ENCODE data around the gene LARGE1. TPM values are rescaled to one million over a fixed set of nuclear protein-coding genes. Genes with fewer than 3 reads are reported as not detected.

The LARGE1 gene
- total RNA-seq, 1 experiment from 2014 or later = 1.5 TPM

DNA sequence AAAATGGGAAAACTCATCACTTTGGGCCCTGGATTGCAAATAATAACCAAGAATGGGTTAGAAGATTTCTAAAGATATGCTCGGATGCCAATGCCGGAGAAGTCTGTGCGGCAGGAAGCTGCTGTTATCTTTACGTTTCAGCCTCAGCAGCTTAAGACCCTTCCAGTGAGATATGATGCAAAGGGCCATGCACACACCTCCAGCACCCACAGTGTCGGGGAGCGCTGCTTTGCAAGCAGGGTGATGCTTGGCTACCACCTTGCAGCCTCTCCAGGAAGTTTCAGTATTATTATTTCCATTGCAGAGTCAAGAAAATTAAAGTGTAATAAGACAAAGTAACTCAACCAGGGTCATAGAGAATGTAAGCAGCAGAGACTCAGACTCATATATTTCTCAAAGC, 37.3 kb downstream of the LARGE1 start:
- POLR2A ChIA-PET = no interaction called here
- H4K20me1 ChIP-seq (ENCODE audit: insufficient read depth) = no peaks in the 10 kb centered on the region
- no peak for TF ChIP-seq JUND (IDR thresholded peaks at IDR 0.05)
- TF ChIP-seq ZBTB33 (IDR thresholded peaks at IDR 0.05; ENCODE audit: extremely low read depth, insufficient replicate concordance, low read length) = no peak
- no peak for TF ChIP-seq CBX3 (IDR thresholded peaks at IDR 0.05; ENCODE audit: low read depth)
- no peak for TF ChIP-seq YY1 (IDR thresholded peaks at IDR 0.05; ENCODE audit: extremely low read depth, insufficient replicate concordance, low read depth, low read length)
- TF ChIP-seq ZFX (IDR thresholded peaks at IDR 0.05) = no peak
- no peak for TF ChIP-seq RAD21 (IDR thresholded peaks at IDR 0.05; ENCODE audit: low read depth)
- TF ChIP-seq ATF3 (IDR thresholded peaks at IDR 0.05) = no peak
- TF ChIP-seq, protein P1, sequence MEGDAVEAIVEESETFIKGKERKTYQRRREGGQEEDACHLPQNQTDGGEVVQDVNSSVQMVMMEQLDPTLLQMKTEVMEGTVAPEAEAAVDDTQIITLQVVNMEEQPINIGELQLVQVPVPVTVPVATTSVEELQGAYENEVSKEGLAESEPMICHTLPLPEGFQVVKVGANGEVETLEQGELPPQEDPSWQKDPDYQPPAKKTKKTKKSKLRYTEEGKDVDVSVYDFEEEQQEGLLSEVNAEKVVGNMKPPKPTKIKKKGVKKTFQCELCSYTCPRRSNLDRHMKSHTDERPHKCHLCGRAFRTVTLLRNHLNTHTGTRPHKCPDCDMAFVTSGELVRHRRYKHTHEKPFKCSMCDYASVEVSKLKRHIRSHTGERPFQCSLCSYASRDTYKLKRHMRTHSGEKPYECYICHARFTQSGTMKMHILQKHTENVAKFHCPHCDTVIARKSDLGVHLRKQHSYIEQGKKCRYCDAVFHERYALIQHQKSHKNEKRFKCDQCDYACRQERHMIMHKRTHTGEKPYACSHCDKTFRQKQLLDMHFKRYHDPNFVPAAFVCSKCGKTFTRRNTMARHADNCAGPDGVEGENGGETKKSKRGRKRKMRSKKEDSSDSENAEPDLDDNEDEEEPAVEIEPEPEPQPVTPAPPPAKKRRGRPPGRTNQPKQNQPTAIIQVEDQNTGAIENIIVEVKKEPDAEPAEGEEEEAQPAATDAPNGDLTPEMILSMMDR (IDR thresholded peaks at IDR 0.05 in 2 of 3, conservative IDR thresholded peaks at IDR 0.05 in 1 of 3; ENCODE audit: borderline replicate concordance in 1 of 3, insufficient read depth in 1 of 3, low read depth in 2 of 3, low read length in 2 of 3) = no peak
- TF ChIP-seq CEBPB (IDR thresholded peaks at IDR 0.05; ENCODE audit: low read depth) = no peak
- TF ChIP-seq TCF7L2 (IDR thresholded peaks at IDR 0.05; ENCODE audit: borderline replicate concordance, extremely low read depth, insufficient read depth, insufficient read length) = no peak
- TF ChIP-seq, protein P2, sequence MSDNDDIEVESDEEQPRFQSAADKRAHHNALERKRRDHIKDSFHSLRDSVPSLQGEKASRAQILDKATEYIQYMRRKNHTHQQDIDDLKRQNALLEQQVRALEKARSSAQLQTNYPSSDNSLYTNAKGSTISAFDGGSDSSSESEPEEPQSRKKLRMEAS (IDR thresholded peaks at IDR 0.05) = no peak
- no peak for TF ChIP-seq POLR2AphosphoS5 (IDR thresholded peaks at IDR 0.05; ENCODE audit: low read depth, low read length)
- no peak for TF ChIP-seq SP1 (IDR thresholded peaks at IDR 0.05; ENCODE audit: low read depth)
- TF ChIP-seq EZH2phosphoT487 (IDR thresholded peaks at IDR 0.05; ENCODE audit: borderline replicate concordance) = no peak
- TF ChIP-seq EGR1 (IDR thresholded peaks at IDR 0.05; ENCODE audit: low read depth) = no peak
- TF ChIP-seq POLR2A (IDR thresholded peaks at IDR 0.05; ENCODE audit: borderline replicate concordance, extremely low read depth, insufficient read depth, insufficient read length) = no peak
- no peak for TF ChIP-seq REST (IDR thresholded peaks at IDR 0.05; ENCODE audit: low read depth)
- no peak for TF ChIP-seq SIN3A (IDR thresholded peaks at IDR 0.05; ENCODE audit: low read depth)
- no peak for TF ChIP-seq ELF1 (IDR thresholded peaks at IDR 0.05; ENCODE audit: borderline replicate concordance, low read depth)
- TF ChIP-seq FOSL1 (IDR thresholded peaks at IDR 0.05; ENCODE audit: low read depth) = no peak
- DNase-seq (ENCODE audit: low read depth, low spot score) (no peak), ATAC-seq (no peak)
- H3K4me2 ChIP-seq (ENCODE audit: low read length) = no peak overlapping the region
- no peak overlapping the region for H2AFZ ChIP-seq (ENCODE audit: low read depth, low read length, poor library complexity, severe bottlenecking)
- H3K4me1 ChIP-seq (ENCODE audit: control insufficient read depth in 1 of 2, insufficient read depth in 2 of 2, low read length in 2 of 2) = no peaks in the 10 kb centered on the region
- CTCF ChIA-PET = no interaction called here
- peaks cover 9 to 34% of the 10 kb centered on the region in 2 experiments; a peak in 2 of 4 replicates for H3K9me3 ChIP-seq (ENCODE audit: control insufficient read depth in 1 of 2, insufficient read depth in 1 of 2, low read depth in 1 of 2, low read length in 2 of 2)
- RAD21 ChIA-PET (ENCODE audit: low non-redundant PET in 1 of 2, low total read pairs in 2 of 2, uncharacterized antibody in 2 of 2, unreplicated experiment in 2 of 2) = no interaction called here
- no peak overlapping the region for H3K9ac ChIP-seq (ENCODE audit: low read length)
- intact Hi-C loops (cut with micrococcal nuclease) = no loop called here
- H3K27me3 ChIP-seq (ENCODE audit: insufficient read depth, low read length) = no peaks in the 10 kb centered on the region
- no peaks in the 10 kb centered on the region for H3K36me3 ChIP-seq (ENCODE audit: control insufficient read depth in 1 of 2, insufficient read depth in 2 of 2, low read length in 2 of 2)
- no peaks in the 10 kb centered on the region for H3K79me2 ChIP-seq (ENCODE audit: insufficient read depth, low read length)
- no peaks in the 10 kb centered on the region for H3K9me2 ChIP-seq (ENCODE audit: insufficient read depth)
- H3K27ac ChIP-seq (ENCODE audit: low read depth, low read length) = no peak overlapping the region
- BruUV-seq (replicated peaks) = no TSS peak
- H3K4me3 ChIP-seq (replicated peaks in 1 of 2; ENCODE audit: low read depth in 1 of 2, low read length in 2 of 2) = no peak overlapping the region
